Measurements from ENCODE around the gene BPIFB2. TPM values are rescaled to one million over a fixed set of nuclear protein-coding genes. Genes with fewer than 3 reads are reported as not detected.

BPIFB2 gene
- total RNA-seq, 2 experiments from 2014 or later = not detected

- Mint-ChIP-seq H3K36me3 (peaks cover 2% of the 10 kb centered on the region), H3K4me1 (ENCODE audit: low read depth) (peaks cover 10% of the 10 kb centered on the region), H3K9me3 (peaks cover 3% of the 10 kb centered on the region), H3K27me3 (no peaks in the 10 kb centered on the region), H3K27ac (no peak within 1 kb of the TSS), H3K4me3 (no peak within 1 kb of the TSS)
- ChIA-PET POLR2A (interaction anchor here (0.9 kb wide), 1 partner anchor 58 kb away, joined by 3 read pairs; no protein-coding TSS in a partner anchor), CTCF (interaction anchor here (0.6 to 4.9 kb wide), 25 partner anchors 10 to 1437 kb away, joined by 3 to 64 read pairs (median 5); no protein-coding TSS in a partner anchor)
- intact Hi-C loops (cut with micrococcal nuclease) = loop anchor here (2.0 kb wide), 1 partner anchor 31 kb away; no protein-coding TSS in a partner anchor
- no peak for DNase-seq
These were observed 3.3 kb upstream of the BPIFB2 start, which contains the start of gene SUN5 for GRCh38 chr20:33004141-33004751. Gene SUN5, minus strand, starts transcription at chr20:33004433. Its CDS starts 93 bp downstream, at chr20:33004340.

GRCh38 chr20:33005132-33005566, 2.4 kb upstream of the BPIFB2 start:
- no peaks in the 10 kb centered on the region for H3K27me3 Mint-ChIP-seq
- ChIA-PET CTCF (interaction anchor here (0.7 to 4.9 kb wide), 25 partner anchors 9 to 215 kb away, joined by 3 to 64 read pairs (median 4); no protein-coding TSS in a partner anchor), POLR2A (interaction anchor here (0.9 kb wide), 1 partner anchor 59 kb away, joined by 3 read pairs; no protein-coding TSS in a partner anchor)
- no peak overlapping the region for H3K27ac Mint-ChIP-seq
- peaks cover 2% of the 10 kb centered on the region for H3K36me3 Mint-ChIP-seq
- intact Hi-C loops (cut with micrococcal nuclease) = loop anchor here (1.0 to 2.0 kb wide), 3 partner anchors 32 to 103 kb away; no protein-coding TSS in a partner anchor
- peak; percentile 25 for DNase-seq
- peaks cover 10% of the 10 kb centered on the region for H3K4me1 Mint-ChIP-seq (ENCODE audit: low read depth)
- no peak overlapping the region for H3K4me3 Mint-ChIP-seq
- H3K9me3 Mint-ChIP-seq = peaks cover 3% of the 10 kb centered on the region

- peaks cover 3% of the 10 kb centered on the region for H3K9me3 Mint-ChIP-seq
- POLR2A ChIA-PET = no interaction called here
- H3K27ac Mint-ChIP-seq = no peak overlapping the region
- H3K27me3 Mint-ChIP-seq = no peaks in the 10 kb centered on the region
- DNase-seq = no peak
- intact Hi-C loops (cut with micrococcal nuclease) = loop anchor here (1.0 to 2.0 kb wide), 3 partner anchors 33 to 104 kb away; no protein-coding TSS in a partner anchor
- H3K4me1 Mint-ChIP-seq (ENCODE audit: low read depth) = peaks cover 7% of the 10 kb centered on the region
- CTCF ChIA-PET = interaction anchor here (1.0 to 4.9 kb wide), 3 partner anchors 55 to 105 kb away, joined by 3 to 64 read pairs (median 5); no protein-coding TSS in a partner anchor
- H3K36me3 Mint-ChIP-seq = peaks cover 2% of the 10 kb centered on the region
- no peak overlapping the region for H3K4me3 Mint-ChIP-seq
These were observed 1.4 kb upstream of the BPIFB2 start for GRCh38 chr20:33005908-33006775.

GRCh38 chr20:33006776-33007375, 628 bp upstream of the BPIFB2 start:
- Mint-ChIP-seq H3K36me3 (peaks cover 2% of the 10 kb centered on the region), H3K4me3 (no peak overlapping the region), H3K9me3 (peaks cover 3% of the 10 kb centered on the region), H3K27ac (no peak overlapping the region), H3K4me1 (ENCODE audit: low read depth) (peaks cover 6% of the 10 kb centered on the region), H3K27me3 (no peaks in the 10 kb centered on the region)
- intact Hi-C loops (cut with micrococcal nuclease) = no loop called here
- DNase-seq = no peak
- ChIA-PET CTCF (interaction anchor here (4.9 kb wide), 1 partner anchor 105 kb away, joined by 64 read pairs; no protein-coding TSS in a partner anchor), POLR2A (no interaction called here)

GRCh38 chr20:33008336-33009213, 1.1 kb downstream of the BPIFB2 start:
- DNase-seq = no peak
- no peaks in the 10 kb centered on the region for H3K27me3 Mint-ChIP-seq
- CTCF ChIA-PET = no interaction called here
- POLR2A ChIA-PET = no interaction called here
- peaks cover 4% of the 10 kb centered on the region for H3K4me1 Mint-ChIP-seq (ENCODE audit: low read depth)
- no peak overlapping the region for H3K27ac Mint-ChIP-seq
- no peak overlapping the region for H3K4me3 Mint-ChIP-seq
- intact Hi-C loops (cut with micrococcal nuclease) = no loop called here
- peaks cover 2% of the 10 kb centered on the region for H3K36me3 Mint-ChIP-seq
- H3K9me3 Mint-ChIP-seq = peaks cover 3% of the 10 kb centered on the region

GRCh38 chr20:33009214-33010132, 2.0 kb downstream of the BPIFB2 start:
- H3K27me3 Mint-ChIP-seq = no peaks in the 10 kb centered on the region
- POLR2A ChIA-PET = interaction anchor here (0.5 kb wide), 1 partner anchor 104 kb away, joined by 3 read pairs; no protein-coding TSS in a partner anchor
- no peak overlapping the region for H3K27ac Mint-ChIP-seq
- H3K9me3 Mint-ChIP-seq = peaks cover 3% of the 10 kb centered on the region
- H3K36me3 Mint-ChIP-seq = peaks cover 2% of the 10 kb centered on the region
- DNase-seq = no peak
- H3K4me1 Mint-ChIP-seq (ENCODE audit: low read depth) = peaks cover 4% of the 10 kb centered on the region
- no peak overlapping the region for H3K4me3 Mint-ChIP-seq
- CTCF ChIA-PET = no interaction called here
- intact Hi-C loops (cut with micrococcal nuclease) = no loop called here

- Mint-ChIP-seq H3K27me3 (no peaks in the 10 kb centered on the region), H3K27ac (no peak overlapping the region), H3K4me3 (no peak overlapping the region), H3K36me3 (peaks cover 2% of the 10 kb centered on the region), H3K9me3 (peaks cover 3% of the 10 kb centered on the region), H3K4me1 (ENCODE audit: low read depth) (peaks cover 2% of the 10 kb centered on the region)
- intact Hi-C loops (cut with micrococcal nuclease) = no loop called here
- no peak for DNase-seq
- ChIA-PET CTCF (no interaction called here), POLR2A (interaction anchor here (0.5 kb wide), 1 partner anchor 105 kb away, joined by 3 read pairs; no protein-coding TSS in a partner anchor)
These were observed 2.6 kb downstream of the BPIFB2 start for GRCh38 chr20:33010133-33010504.

GRCh38 chr20:33010674-33011449, 3.4 kb downstream of the BPIFB2 start:
- Mint-ChIP-seq H3K4me3 (no peak overlapping the region), H3K36me3 (no peaks in the 10 kb centered on the region), H3K27me3 (no peaks in the 10 kb centered on the region), H3K9me3 (no peaks in the 10 kb centered on the region), H3K4me1 (ENCODE audit: low read depth) (no peaks in the 10 kb centered on the region), H3K27ac (no peak overlapping the region)
- intact Hi-C loops (cut with micrococcal nuclease) = no loop called here
- DNase-seq = no peak
- CTCF ChIA-PET = no interaction called here
- POLR2A ChIA-PET = no interaction called here

GRCh38 chr20:33012327-33013189, 5.1 kb downstream of the BPIFB2 start:
- H3K36me3 Mint-ChIP-seq = no peaks in the 10 kb centered on the region
- no peak overlapping the region for H3K27ac Mint-ChIP-seq
- H3K9me3 Mint-ChIP-seq = no peaks in the 10 kb centered on the region
- no peak overlapping the region for H3K4me3 Mint-ChIP-seq
- no peak for DNase-seq
- no peaks in the 10 kb centered on the region for H3K4me1 Mint-ChIP-seq (ENCODE audit: low read depth)
- intact Hi-C loops (cut with micrococcal nuclease) = no loop called here
- H3K27me3 Mint-ChIP-seq = no peaks in the 10 kb centered on the region
- ChIA-PET CTCF (interaction anchor here (2.3 kb wide), 1 partner anchor 111 kb away, joined by 7 read pairs; no protein-coding TSS in a partner anchor), POLR2A (no interaction called here)

All from activated CD4-positive, alpha-beta memory T cell treated with anti-CD3 and anti-CD28 coated beads for 36 hours (primary cell).